Stimulated activated effector memory CD8-positive, alpha-beta T cell treated with anti-CD3 and anti-CD28 coated beads, Interleukin-12 subunit alpha, Interleukin-12 subunit beta, amount 100 ng/mL, for 72 hours (primary cell): ENCODE data around the gene PIM2.
"Not testable (repeated sequence)": the region's sequence is repeated elsewhere in the genome, so short reads cannot be mapped to it uniquely, and the experiment has no call there.

Source experiments
- ATAC-seq: fragments of 150-1000 bp; cut with Tn5 transposase; 2 replicates; pipeline ENCODE4 v1.10.0; 2021
- DNase-seq, 2 donors: peaks; one replicate each; pipeline ENCODE4 v3.0.0; 2021 to 2022; ENCODE audit warnings: low spot score in 2 of 2
- H3K27ac Mint-ChIP-seq: one replicate; pipeline ENCODE4 v1.8.0; 2022; ENCODE audit warnings: mild to moderate bottlenecking, mixed read lengths
- H3K36me3 Mint-ChIP-seq: one replicate; pipeline ENCODE4 v1.8.0; 2022; ENCODE audit warnings: mild to moderate bottlenecking, mixed read lengths
- H3K4me1 Mint-ChIP-seq: one replicate; pipeline ENCODE4 v1.8.0; 2022; ENCODE audit warnings: mixed read lengths
- H3K4me3 Mint-ChIP-seq: one replicate; pipeline ENCODE4 v1.8.0; 2022; ENCODE audit warnings: mild to moderate bottlenecking, mixed read lengths
- H3K9me3 Mint-ChIP-seq: one replicate; pipeline ENCODE4 v1.8.0; 2022; ENCODE audit warnings: mixed read lengths

The PIM2 gene

DNA sequence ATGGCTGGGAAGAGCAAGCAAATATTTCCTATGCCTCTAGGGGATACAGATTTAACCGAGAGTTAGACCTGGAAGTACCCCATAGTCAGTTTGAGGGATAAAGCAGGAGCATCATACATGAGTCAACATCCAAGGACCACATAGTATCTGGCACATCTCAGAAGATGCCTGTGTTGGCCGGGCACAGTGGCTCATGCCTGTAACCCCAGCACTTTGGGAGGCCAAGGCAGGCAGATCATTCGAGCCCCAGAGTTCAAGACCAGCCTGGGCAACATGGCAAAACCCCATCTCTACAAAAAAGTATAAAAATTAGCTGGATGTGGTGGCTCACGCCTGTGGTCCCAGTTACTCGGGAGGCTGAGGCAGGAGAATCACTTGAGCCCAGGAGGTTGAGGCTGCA, 32.2 kb downstream of the PIM2 start:
- ATAC-seq, H3K9me3 Mint-ChIP-seq: not testable (repeated sequence)
- H3K27ac Mint-ChIP-seq, result peak overlapping the region; percentile 26

GRCh38 chrX:48883729-48884128, 35.1 kb downstream of the PIM2 start:
- no peaks in the 10 kb centered on the region for H3K4me1 Mint-ChIP-seq
- ATAC-seq (no peak), DNase-seq (no peak)
- no peak overlapping the region for H3K27ac Mint-ChIP-seq
- H3K9me3 Mint-ChIP-seq, result no peaks in the 10 kb centered on the region
- no peaks in the 10 kb centered on the region for H3K36me3 Mint-ChIP-seq
- H3K4me3 Mint-ChIP-seq, result no peak overlapping the region

More for the DNA sequence above, 32.2 kb downstream of the PIM2 start:
- peaks cover 11% of the 10 kb centered on the region for H3K4me1 Mint-ChIP-seq
- H3K36me3 Mint-ChIP-seq, DNase-seq, H3K4me3 Mint-ChIP-seq: not testable (repeated sequence)

DNA sequence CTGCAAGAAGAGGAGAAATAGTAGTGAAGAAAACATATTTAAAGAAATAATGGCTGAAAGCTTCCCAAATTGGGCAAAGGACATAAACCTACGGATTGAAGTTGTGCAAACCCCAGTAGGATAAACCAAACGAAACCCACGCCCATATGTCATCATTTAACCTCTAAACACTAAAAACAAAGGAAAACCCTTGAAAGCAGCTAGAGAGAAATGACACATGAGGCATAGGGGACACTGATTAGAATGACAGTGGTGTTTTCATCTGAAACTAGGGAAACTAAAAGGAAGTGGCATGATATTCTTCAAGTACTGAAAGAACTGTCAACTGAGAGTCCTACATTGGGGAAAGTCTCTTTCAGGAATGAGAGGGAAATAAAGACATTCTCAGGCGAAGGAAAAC, 41.9 kb downstream of the PIM2 start:
- not testable (repeated sequence) for DNase-seq, ATAC-seq, H3K4me3 Mint-ChIP-seq, H3K4me1 Mint-ChIP-seq, H3K36me3 Mint-ChIP-seq, H3K9me3 Mint-ChIP-seq, H3K27ac Mint-ChIP-seq

DNA sequence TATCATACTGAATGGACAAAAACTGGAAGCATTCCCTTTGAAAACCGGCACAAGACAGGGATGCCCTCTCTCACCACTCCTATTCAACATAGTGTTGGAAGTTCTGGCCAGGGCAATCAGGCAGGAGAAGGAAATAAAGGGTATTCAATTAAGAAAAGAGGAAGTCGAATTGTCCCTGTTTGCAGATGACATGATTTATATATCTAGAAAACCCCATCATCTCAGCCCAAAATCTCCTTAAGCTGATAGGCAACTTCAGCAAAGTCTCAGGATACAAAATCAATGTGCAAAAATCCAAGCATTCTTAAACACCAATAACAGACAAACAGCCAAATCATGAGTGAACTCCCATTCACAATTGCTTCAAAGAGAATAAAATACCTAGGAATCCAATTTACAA, 46.8 kb downstream of the PIM2 start:
- H3K9me3 Mint-ChIP-seq, ATAC-seq, H3K36me3 Mint-ChIP-seq, H3K4me3 Mint-ChIP-seq, DNase-seq, H3K4me1 Mint-ChIP-seq, H3K27ac Mint-ChIP-seq: not testable (repeated sequence)

- H3K9me3 Mint-ChIP-seq, result no peaks in the 10 kb centered on the region
- DNase-seq, result no peak
Measured at GRCh38 chrX:48864210-48864609, 54.6 kb downstream of the PIM2 start.

More at GRCh38 chrX:48864210-48864609, 54.6 kb downstream of the PIM2 start:
- no peak for ATAC-seq
- H3K36me3 Mint-ChIP-seq, result no peaks in the 10 kb centered on the region
- no peak overlapping the region for H3K4me3 Mint-ChIP-seq
- no peaks in the 10 kb centered on the region for H3K4me1 Mint-ChIP-seq
- no peak overlapping the region for H3K27ac Mint-ChIP-seq
